Prostate gland (tissue), 2 donors: ENCODE results near the gene B4GALNT4. TPM values are rescaled to one million over a fixed set of nuclear protein-coding genes. Genes with fewer than 3 reads are reported as not detected.
"Not testable (repeated sequence)": the region's sequence is repeated elsewhere in the genome, so short reads cannot be mapped to it uniquely, and the experiment has no call there.

Experiments used
- DNase-seq: peaks from one replicate; pipeline ENCODE4 v3.0.0-alpha.2; 2019; ENCODE audit warnings: low spot score
- H3K27ac ChIP-seq, 2 donors: fragments of 200-600 bp; sonication (generic); 2 replicates each; pipeline ENCODE4 v1.5.1; 2017 to 2019
- H3K27me3 ChIP-seq: fragments of 200-600 bp; sonication (generic); replicated peaks from 2 replicates; pipeline ENCODE4 v1.5.1; 2019; ENCODE audit not compliant: insufficient read depth
- H3K36me3 ChIP-seq, 2 donors: fragments of 200-600 bp; sonication (generic); 1 replicate in 1 of 2; 2 replicates in 1 of 2; pipeline versions ENCODE4 v1.5.1 to v1.8.1; 2017 to 2019
- H3K4me1 ChIP-seq: fragments of 200-600 bp; sonication (generic); replicated peaks from 2 replicates; pipeline ENCODE4 v1.5.1; 2019
- H3K4me3 ChIP-seq, 2 donors: fragments of 200-600 bp; sonication (generic); 2 replicates each; pipeline ENCODE4 v1.5.1; 2017 to 2019
- H3K9me3 ChIP-seq: fragments of 200-600 bp; sonication (generic); 2 replicates; pipeline ENCODE4 v1.5.1; 2017
- CTCF ChIP-seq, 4 experiments: fragments of 200-600 bp in 2 of 4; fragments of 450-650 bp in 2 of 4; sonication (generic) in 2 of 4; IDR thresholded peaks; 1 replicate in 3 of 4; 2 replicates in 1 of 4; pipeline ENCODE4 v1.5.1; 2016 to 2019; ENCODE audit warnings: antibody characterized with exemption in 4 of 4, mild to moderate bottlenecking in 2 of 4, moderate library complexity in 2 of 4
- POLR2A ChIP-seq: fragments of 450-650 bp; IDR thresholded peaks from one replicate; pipeline ENCODE4 v1.6.1; 2016; ENCODE audit warnings: antibody characterized with exemption, mild to moderate bottlenecking
- POLR2AphosphoS5 ChIP-seq: sonication (generic); formaldehyde crosslinking; IDR thresholded peaks from one replicate; pipeline ENCODE4 v1.6.1; 2017; ENCODE audit warnings: antibody characterized with exemption
- WGBS: methylation state at CpG from one replicate; pipeline ENCODE4 v1.1.5; 2018; 5-methylcytosine and 5-hydroxymethylcytosine counted together
- intact Hi-C: fragments of 100-400 bp; cut with DNase I; formaldehyde crosslinking; loops from one replicate; pipeline ENCODE4 v1.14.2; 2022
- total RNA-seq, 2 donors: library from RNA; depleted of rRNA; stranded (reverse); fragments of >200 nt; gene quantifications; one replicate each; pipeline ENCODE4 v1.1.0, GENCODE V29; 2016

The B4GALNT4 gene
- total RNA-seq, 2 donors from 2014 or later = 5.8 to 14.2 TPM

- Histone ChIP-seq H3K27me3 (no peaks in the 10 kb centered on the region), H3K9me3 (no peaks in the 10 kb centered on the region), H3K4me3 (peak overlapping the region; percentile 12 to 19), H3K4me1 (peaks cover 10% of the 10 kb centered on the region), H3K36me3 (no peaks in the 10 kb centered on the region), H3K27ac (no peak overlapping the region)
- 56% methylated on average over 40 of the region's 43 CpGs for WGBS
- intact Hi-C loops = no loop called here
- no peak for DNase-seq
- TF ChIP-seq CTCF (IDR thresholded peaks at IDR 0.05) (peak in 2 of 4 experiments; percentile 33 to 38), POLR2AphosphoS5 (no peak)
Observed at GRCh38 chr11:396948-397548, 27.7 kb downstream of the B4GALNT4 start.

- 90% methylated on average over 20 of the region's 20 CpGs for WGBS
- no peaks in the 10 kb centered on the region for H3K27me3 ChIP-seq
- peaks cover 3% of the 10 kb centered on the region for H3K4me1 ChIP-seq
- no peaks in the 10 kb centered on the region for H3K9me3 ChIP-seq
- intact Hi-C loops = no loop called here
- H3K36me3 ChIP-seq = no peaks in the 10 kb centered on the region
- H3K27ac ChIP-seq = no peak overlapping the region
- no peak for TF ChIP-seq POLR2AphosphoS5
- no peak for TF ChIP-seq CTCF (IDR thresholded peaks at IDR 0.05)
- TF ChIP-seq POLR2A = no peak
- H3K4me3 ChIP-seq = no peak overlapping the region
- no peak for DNase-seq
Observed at GRCh38 chr11:398826-399225, 29.5 kb downstream of the B4GALNT4 start.

GRCh38 chr11:399731-400211, 30.5 kb downstream of the B4GALNT4 start:
- intact Hi-C loops = no loop called here
- H3K27ac ChIP-seq = no peak overlapping the region
- H3K4me3 ChIP-seq = no peak overlapping the region
- H3K36me3 ChIP-seq = no peaks in the 10 kb centered on the region
- H3K4me1 ChIP-seq = peaks cover 2% of the 10 kb centered on the region
- TF ChIP-seq CTCF (IDR thresholded peaks at IDR 0.05) (no peak), POLR2AphosphoS5 (no peak), POLR2A (no peak)
- DNase-seq = no peak
- no peaks in the 10 kb centered on the region for H3K27me3 ChIP-seq
- no peaks in the 10 kb centered on the region for H3K9me3 ChIP-seq
- WGBS = 85% methylated on average over 15 of the region's 21 CpGs

GRCh38 chr11:400241-400689, 31.0 kb downstream of the B4GALNT4 start:
- Histone ChIP-seq H3K4me3 (no peak overlapping the region), H3K27me3 (no peaks in the 10 kb centered on the region), H3K4me1 (peaks cover 2% of the 10 kb centered on the region), H3K9me3 (no peaks in the 10 kb centered on the region), H3K36me3 (no peaks in the 10 kb centered on the region), H3K27ac (no peak overlapping the region)
- no peak for DNase-seq
- intact Hi-C loops = no loop called here
- no peak for TF ChIP-seq CTCF (IDR thresholded peaks at IDR 0.05)
- TF ChIP-seq POLR2AphosphoS5 = no peak
- no peak for TF ChIP-seq POLR2A
- WGBS = 70% methylated on average over 29 of the region's 50 CpGs

GRCh38 chr11:401196-401595, 31.9 kb downstream of the B4GALNT4 start:
- H3K27ac ChIP-seq, H3K9me3 ChIP-seq, H3K36me3 ChIP-seq, intact Hi-C loops, H3K4me1 ChIP-seq, H3K4me3 ChIP-seq, H3K27me3 ChIP-seq, DNase-seq: not testable (repeated sequence)
- no CpG with 5 or more reads among the region's 52 CpGs for WGBS
